ENCODE results near the gene HNRNPF.
"Not testable (repeated sequence)": the region's sequence is repeated elsewhere in the genome, so short reads cannot be mapped to it uniquely, and the experiment has no call there.

Gene HNRNPF

DNA sequence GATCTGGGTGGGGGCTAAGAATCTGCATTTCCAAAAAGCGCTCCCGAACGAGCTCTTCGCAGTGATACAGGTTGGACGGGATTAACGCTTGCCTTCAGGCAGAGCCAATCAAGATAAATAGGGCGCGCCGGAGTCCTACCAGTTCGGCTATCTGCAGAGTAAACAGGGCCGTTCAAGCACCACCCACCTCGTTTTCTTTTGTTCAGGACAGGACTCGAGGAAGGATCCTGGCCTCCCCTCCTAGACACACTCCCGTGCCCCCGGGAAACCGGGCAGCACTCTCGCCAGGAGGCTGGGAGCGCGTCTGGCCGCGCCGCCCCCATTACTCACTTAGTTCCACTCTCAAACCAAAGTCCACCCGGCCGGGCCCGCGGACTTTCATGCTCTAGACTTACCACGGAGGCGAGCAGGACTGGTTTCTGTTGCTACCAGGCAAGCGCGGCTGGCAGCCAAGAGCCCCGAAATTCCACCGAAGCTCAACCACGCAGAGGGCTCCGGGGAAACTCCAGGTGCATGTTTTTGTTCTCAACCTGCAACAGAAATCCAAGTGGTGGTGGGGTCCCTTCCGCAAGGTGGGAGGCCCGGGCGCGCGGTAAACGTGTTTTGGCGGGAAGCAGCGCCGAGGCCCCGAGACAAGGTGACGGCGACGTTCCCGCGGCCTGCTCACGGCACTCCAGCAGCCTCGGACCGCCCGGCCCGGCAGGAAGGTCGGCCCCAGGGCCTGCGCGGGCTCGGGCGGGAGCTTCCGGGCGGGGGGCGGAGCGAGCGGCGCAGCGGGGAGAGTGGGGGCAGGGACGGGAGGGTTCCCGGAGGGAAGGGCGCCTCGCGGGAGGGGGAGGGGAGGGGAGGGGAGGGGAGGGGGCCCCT lies 12.7 kb downstream of the HNRNPF start:
- peak; percentile 34 to 48 for DNase-seq

DNA sequence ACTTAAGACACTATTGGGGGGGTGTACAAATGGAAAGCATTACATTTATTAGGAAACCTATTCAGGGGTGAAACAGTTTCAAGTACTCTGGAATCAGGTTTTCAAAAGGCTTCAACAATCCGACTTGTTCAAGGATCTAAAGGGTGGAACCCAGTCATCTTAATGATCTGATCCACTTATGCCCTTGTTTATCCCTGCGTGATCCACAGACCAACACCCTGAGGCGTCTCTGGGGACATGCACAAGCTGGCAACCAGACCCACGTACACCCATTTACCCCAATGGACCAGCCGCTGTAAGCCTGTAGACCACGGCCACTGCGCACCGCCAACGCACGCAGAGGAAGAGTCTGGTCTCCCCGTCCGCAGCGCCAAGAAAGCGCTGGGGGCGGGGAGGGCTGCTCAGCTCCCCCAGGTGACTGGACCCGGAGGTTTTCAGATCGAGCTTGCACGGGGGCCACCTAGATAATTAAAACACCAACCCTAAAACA lies 13.4 kb downstream of the HNRNPF start:
- DNase-seq, result no peak

DNA sequence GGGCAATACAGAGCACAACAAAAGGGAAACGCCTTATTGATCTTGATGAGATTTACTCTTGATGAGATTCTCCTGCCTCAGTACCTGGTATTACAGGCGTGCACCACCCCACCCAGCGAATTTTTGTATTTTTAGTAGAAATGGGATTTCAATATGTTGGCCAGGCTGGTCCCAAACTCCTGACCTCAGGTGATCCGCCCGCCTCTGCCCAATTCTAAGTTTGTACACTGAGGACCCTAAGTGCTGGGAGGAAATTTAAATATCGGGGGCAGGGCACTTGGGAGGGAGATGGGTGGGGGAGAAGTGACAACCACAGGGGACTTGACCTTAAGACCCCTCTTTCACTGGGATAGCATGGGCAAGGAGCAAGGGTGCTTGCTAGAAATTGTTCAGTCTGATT lies 14.1 kb downstream of the HNRNPF start:
- no peak for DNase-seq

DNA sequence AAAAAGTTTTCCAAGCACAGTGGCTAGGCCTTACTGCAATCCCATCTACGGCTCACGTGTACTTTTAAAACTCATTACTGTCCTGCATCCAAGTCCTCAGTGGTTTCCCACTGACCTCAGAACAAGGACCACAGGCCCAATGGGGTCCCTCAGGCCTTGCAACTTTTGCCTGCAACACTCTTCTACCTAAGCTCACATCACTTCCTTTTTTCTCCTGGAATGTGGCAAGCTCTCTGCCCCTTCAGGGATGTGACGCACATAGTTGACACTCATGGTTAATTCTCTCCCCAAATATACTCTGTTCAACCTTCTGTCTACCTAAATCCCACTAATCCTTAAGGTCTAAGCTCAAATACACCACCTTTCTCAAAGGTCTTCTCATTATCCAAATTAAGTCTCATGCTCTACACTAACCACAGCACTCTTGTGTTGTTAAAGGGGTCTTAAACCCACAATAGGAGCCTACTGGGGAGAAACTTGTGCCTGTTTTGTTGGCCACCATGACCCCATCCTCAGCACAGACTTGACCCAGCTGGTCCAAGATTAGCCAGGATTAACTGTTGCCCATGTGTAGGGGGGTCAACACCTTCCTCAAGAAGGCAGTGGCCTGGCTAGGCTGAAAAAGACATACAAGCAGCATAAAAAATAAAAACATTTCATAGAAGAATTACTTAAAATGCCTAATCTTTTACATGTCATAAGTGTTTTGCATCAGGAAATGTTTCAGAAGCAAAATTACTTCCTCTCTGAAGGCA lies 15.2 kb downstream of the HNRNPF start:
- DNase-seq, result no peak

DNA sequence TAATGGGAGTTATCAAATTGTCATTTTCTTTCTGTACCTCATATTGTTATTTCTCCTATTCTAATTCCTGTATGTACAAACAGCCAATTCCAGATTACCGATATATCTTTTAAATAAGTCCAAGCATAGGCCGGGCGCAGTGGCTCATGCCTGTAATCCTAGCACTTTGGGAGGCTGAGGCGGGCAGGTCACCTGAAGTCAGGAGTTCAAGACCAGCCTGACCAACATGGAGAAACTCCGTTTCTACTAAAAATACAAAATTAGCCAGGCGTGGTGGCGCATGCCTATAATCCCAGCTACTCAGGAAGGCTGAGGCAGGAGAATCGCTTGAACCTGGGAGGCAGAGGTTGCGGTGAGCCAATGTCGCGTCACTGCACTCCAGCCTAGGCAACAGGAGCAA lies 15.8 kb downstream of the HNRNPF start:
- not testable (repeated sequence) for DNase-seq

DNA sequence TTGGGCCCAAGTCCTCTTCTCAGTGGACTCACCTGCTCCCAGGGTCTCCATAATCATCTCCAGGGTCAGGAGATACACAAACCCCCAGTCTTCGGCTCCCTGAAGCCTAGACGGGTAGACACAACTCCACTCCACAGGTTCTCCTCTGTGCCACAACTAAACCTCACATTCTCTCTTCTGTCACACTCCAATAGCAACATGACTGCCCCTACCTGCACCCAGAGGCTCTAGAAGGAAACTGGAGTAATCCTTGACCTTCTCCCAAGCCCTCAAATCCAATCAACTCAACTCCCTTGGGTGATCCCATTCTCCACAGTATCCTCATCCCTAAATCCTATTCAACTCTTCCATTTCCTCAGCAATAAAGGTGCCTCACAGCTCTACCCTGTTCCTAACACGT lies 16.2 kb downstream of the HNRNPF start:
- DNase-seq, result no peak

DNA sequence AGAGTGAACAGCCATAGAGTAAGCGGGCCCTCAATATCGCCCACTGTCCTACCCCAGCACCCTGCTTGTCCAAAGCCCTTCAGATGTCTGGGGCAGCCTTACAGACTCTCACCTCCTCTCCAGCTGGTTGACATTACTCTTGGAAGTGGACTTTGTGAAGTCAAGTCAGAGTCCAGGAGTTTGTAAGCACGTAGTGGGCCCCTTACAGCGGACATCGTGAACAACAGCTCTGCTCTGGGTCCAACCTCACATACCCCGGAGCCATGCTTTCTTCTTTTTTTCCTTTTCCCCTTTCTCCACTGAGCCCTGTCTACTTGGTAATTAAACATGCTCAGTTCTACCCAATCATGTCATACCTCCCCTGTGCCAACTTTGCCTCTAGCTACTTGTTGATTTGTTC lies 17.5 kb downstream of the HNRNPF start:
- no peak for DNase-seq

DNA sequence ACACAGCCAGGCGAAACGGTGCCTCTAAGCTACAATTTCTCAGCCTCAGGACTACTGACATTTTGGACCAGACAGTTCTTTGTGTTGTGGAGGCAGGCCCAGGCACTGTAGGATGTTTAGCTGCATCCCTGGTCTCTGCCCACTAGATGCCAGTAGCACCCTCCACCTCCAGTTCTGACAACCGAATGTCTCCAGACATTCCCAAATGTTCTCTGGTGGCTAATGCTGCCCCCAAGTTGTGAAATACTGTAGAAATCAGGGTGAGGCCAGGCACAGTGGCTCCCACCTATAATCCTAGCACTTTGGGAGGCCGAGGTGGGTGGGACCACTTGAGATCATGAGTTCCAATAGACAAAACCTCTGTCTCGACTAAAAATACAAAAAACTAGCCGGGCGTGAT lies 18.2 kb downstream of the HNRNPF start:
- DNase-seq, result no peak

DNA sequence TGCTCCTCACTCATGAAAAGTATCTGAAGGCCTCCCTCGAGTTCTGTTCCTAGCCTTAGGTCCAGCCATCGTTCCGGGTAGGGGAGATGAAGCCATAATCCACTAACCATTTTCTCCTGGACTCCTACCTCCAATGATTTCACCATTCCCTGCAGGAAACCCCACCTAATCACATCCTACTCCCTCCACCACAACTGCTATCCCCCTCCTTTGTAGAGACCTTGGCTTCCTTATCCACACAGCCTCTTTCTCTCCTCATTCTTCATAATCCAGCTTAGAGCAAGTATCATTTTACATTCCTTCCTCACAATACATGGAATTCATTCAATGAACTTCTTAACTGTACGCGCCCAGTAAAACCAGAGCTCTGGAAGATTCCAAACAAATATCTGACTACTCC lies 18.7 kb downstream of the HNRNPF start:
- no peak for DNase-seq

DNA sequence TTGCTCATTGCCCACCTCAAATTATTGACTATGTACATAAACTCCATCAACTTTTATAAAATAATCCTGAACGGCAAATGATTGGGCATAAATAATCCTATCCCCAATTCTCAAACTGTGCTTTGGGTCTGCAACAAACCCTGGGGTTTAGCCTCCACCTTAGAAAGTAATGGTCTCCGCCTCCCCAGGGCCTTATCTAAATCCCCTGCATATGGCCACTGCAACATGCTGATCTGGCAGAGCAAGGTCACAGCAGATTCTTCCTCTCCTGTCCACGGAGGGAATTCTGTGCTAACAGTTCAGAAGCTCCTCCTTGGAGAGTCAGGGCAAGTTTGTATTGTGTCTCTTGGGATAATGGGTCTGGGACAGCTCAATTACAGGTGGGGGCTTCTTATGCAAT lies 19.1 kb downstream of the HNRNPF start:
- no peak for DNase-seq

DNA sequence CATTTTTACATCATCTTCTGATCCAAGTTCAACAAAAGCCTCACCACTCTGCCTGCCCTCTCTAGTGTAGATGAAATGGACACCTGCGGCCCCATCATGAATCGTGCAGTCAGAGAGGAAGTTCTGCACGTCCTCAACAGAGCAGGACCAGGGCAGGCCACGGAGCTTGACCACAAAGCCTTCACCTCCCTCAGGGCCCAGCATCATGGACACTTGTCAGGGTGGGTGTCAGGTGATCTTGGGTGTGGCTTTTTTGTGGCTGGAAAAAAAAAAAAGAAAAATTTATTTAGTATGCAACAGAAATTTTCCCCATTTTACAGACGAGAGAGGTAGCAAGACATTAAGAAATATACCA lies 21.3 kb downstream of the HNRNPF start:
- no peak for DNase-seq

DNA sequence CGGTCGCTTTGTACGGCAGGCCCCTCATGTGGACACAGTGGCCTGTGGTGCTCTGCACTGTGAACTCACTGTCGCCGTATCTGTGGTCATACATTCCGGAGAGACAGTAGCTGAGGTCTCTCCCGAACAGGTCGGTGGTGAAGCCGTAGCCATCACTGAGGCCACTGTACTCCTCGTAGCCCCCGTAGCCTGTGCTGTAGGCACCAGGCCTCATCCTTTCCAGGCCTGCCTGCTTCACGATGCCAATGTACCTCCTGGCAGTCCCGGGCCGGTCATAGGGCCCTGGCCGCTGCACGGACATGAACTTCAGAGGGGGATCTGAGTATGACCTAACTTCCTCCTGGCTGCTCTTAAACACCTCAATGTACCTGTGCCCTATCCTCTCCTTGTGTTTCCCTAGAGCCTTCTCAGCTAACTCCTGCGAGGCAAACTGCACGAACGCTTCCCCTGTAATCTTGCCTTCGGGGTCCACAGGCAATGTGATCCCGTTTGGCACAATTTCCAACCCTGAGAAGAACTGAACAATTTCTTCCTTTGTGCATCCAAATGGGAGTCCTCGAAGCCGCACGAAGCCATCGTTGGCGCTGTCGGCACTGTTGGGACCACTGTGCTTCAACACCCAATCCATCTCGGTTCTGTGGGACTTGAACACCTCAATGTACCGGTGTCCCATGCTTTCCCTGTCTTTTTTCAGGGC lies 21.9 kb downstream of the HNRNPF start:
- DNase-seq, result no peak

DNA sequence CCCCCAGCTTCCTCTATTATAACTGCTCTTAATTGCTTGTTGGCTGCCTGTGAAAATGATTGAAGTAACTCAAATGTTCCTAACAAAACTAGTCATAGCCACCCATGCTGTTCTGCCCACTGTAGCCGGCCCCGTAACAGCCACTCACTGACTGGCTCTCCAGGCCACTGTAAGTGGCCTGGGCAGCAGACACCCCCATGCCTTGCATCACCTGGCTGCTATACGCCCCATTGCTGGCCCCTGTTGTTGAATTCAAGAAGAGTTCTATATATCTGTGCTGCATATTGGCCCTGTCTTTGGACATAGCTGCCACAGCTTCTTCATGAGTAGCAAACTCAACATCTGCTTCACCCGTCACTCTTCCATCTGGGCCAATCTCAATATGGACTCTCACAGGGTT lies 22.4 kb downstream of the HNRNPF start:
- DNase-seq, result no peak

DNA sequence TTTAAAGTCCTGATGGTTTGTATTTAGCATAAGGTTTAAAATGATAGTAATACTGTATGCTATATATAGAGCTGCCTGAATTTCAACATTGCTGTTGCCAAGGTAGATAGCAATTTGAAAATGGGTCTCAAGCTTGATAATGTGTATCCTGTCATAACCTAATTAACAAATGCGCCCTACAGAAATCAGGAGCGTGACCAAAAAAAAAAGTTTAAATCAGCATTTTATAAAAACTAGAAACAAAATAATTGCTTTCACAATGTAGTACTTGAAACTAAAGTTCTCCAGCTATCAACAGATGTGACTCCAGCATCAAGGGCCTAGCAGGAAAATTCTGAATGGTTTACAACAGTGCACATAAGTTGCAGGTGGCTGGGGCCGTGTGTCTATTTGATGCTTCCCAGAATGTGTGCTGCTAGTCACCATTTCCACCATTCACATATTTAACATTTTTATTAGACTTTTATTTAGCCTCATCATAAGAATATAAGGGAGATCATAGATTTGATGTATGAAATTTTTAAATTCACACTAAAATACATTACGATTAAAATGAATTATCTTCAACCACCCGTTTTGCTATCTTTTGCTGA lies 23.5 kb downstream of the HNRNPF start:
- DNase-seq, result no peak

DNA sequence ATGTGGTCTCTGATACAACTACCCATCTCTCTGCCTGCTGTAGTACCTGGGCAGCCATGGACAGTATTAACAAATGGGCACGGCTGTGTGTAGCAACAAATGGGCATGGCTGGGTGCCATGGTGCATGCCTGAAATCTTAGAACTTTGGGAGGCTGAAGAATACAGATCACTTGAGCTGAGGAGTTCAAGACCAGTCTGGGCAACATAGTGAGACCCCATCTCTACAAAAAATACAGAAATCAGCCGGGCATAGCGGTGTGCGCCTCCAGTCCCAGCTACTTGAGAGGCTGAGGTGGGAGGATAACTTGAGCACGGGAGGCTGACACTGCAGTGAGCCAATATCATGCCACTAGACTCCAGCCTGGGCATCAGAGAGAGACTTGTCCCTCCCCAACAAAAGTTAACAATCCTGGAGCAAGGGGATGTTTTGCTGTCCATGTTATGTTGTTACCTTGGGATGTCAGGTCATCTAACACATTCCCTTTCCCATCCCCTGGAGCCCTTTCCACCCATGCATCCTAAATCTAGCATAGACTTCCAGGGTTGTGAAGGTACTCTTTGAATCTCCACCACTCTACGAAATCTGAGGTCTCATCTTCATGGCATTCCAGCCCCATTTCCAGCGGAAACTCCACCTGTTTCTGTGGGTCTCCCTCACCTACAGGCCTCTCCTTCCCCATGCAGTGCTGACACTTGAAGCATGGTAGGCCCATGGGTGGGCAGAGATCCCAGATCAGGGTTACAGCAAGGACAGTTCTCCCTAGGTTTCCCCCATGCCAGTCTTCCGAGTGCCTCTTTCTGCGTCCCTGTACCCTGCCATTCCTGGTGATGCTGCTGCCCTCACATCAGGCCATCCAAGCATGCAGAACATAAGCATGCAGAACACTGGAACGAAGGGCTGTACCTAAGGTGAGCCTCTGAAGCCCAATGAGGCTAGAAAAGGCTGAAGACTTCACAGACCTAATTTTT lies 24.4 kb downstream of the HNRNPF start:
- no peak for DNase-seq

DNA sequence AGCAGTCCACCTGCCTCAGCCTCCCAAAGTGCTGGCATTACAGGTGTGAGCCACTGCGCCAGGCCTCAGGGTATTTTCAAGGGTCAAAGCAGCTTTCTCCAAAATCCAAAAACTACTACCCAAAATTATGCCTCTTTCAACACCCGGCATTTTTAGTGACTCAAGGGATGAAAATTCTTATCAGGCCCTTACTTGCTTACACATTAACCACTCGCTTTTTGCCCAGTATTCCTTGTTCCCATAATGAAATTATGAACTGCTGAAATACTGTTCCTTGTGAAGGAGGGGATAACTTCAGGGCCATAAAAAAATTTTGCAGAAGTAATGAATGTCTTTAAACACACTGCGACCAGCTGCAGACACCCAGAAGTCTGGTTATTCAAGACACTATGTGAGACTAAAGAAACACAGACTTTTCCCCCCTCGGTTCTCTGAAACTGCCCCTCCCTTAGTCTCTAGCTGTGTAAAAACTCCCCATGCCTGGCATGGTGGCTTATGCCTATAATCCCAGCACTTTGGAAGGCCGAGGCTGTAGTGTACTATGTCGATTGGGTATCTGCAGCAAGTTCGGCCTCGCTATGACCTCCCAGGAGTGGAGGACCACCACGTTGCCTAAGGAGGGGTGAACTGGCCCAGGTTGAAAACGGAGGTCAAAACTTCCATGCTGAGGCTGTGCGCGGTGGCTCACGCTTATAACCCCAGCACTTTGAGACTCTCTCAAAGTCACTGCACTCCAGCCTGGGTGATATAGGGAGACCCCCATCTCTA lies 25.6 kb downstream of the HNRNPF start:
- DNase-seq, result no peak

DNA sequence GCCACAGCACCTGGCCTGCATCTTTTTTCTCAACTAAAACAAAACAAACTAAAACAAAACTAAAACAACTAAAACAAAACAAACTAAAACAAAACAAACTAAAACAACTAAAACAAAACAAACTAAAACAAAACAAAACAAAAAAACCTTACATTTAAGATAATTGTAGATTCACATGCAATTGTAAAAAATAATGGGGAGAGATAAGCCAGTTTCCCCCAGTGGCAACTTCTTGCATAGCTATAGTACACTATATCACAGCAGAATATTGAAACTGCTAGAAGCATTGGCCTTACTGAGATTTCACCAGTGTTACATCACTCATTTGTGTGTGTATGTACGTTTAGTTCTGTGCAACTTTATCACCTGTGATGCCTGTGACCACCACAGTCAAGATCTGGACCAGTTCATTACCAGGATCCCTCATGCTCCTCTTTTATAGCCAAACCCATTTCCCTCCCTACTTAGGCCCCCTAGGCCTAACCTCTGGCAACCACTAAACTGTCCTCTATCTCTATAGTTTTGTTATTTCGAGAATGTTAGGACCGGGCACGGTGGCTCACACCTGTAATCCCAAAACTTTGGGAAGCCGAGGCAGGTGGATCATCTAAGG lies 28.3 kb downstream of the HNRNPF start:
- DNase-seq, result no peak

DNA sequence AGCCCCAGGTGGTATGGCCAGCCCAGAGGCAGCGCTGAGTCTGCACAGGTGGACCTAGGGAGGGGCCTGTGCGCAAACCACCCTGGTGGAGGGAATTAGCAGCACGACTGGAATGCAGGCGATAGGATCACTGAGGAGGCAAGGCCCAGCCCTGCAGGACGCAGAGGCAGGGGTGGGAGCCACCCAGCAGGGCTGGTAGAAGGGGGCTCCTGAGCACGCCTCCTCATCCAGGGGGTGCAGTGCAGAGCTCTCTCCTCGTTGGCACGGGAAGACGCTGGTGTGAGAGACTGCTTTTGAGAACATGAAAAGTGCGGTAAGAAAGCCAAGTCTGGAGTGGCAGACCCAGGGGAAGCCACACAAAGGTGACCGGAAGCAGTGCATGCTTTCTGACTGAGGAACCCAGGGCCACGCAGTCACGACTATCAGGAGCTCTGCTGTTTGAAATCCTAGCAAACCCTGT lies 31.5 kb downstream of the HNRNPF start:
- no peak for DNase-seq

DNA sequence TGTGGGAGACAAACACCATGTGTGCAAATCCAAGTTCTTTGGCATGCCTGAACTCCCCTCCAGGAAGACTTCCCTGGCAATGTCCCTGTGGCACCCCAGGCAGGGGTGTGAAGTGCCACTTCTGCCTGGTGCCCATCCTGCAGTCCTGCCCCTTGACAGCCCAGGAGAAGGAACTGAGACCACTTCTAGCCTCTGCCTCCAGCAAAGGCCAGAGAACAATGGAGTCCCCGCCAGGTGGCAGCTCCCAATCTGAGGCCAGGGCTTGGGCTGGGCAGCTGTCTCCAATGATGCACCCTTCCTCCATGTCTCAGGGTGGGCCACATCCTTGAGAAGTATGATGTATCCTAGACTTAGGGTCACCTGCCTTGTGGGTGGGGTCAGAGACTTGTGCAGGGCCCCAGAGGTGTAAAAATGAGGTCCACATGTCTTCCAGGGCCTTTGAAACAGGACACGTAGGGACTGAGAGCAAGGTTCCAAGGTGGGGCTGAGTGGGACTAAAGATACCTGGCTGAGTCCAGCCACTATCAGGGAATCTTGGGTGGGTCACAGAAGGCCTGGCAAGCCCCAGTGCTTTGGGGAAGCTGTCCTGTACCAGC lies 32.1 kb downstream of the HNRNPF start:
- no peak for DNase-seq

DNA sequence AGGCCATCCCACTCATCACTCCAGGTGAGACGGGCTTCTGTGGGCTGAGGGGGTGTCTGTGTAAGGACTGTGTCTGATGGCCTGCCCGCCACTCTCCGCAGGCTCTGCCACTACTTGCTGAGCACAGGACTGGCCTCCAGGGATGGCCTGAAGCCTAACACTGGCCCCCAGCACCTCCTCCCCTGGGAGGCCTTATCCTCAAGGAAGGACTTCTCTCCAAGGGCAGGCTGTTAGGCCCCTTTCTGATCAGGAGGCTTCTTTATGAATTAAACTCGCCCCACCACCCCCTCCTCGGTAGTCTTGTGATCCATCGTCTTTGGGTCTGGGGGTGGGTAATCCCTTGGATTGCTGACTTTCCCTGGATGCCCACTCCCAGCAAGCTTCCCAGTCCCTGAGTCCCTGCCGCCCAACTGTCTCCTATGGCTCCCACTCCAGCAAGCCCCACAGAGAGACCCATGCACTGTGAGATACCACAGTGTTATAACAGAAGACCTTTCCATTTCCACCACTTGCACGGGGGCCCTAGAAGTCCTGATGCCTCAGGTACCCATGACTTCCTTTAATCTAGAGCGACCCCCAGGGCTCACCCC lies 32.8 kb downstream of the HNRNPF start:
- no peak for DNase-seq

All from AML-193 (cell line).